ENCODE results near the gene ADAM19.
"Not testable (repeated sequence)": the region's sequence is repeated elsewhere in the genome, so short reads cannot be mapped to it uniquely, and the experiment has no call there.

Gene ADAM19

GRCh38 chr5:157492886-157493285 lies 82.7 kb downstream of the ADAM19 start:
- Histone ChIP-seq H3K36me3 (ENCODE audit: insufficient read depth, low read length) (peaks cover 44% of the 10 kb centered on the region; the same call in 1 of the 2 replicates), H3K27me3 (ENCODE audit: insufficient read depth, low read length) (no peaks in the 10 kb centered on the region), H3K9ac (ENCODE audit: low read depth, low read length) (no peak overlapping the region), H3K4me3 (ENCODE audit: low read length) (no peak overlapping the region), H3K4me1 (ENCODE audit: insufficient read depth, low read length) (no peaks in the 10 kb centered on the region), H3K9me3 (ENCODE audit: insufficient read depth, low read depth, low read length) (no peaks in the 10 kb centered on the region), H3K27ac (ENCODE audit: low read depth, low read length) (no peak overlapping the region)
- WGBS, result 96% methylated on average over 9 of the region's 9 CpGs

DNA sequence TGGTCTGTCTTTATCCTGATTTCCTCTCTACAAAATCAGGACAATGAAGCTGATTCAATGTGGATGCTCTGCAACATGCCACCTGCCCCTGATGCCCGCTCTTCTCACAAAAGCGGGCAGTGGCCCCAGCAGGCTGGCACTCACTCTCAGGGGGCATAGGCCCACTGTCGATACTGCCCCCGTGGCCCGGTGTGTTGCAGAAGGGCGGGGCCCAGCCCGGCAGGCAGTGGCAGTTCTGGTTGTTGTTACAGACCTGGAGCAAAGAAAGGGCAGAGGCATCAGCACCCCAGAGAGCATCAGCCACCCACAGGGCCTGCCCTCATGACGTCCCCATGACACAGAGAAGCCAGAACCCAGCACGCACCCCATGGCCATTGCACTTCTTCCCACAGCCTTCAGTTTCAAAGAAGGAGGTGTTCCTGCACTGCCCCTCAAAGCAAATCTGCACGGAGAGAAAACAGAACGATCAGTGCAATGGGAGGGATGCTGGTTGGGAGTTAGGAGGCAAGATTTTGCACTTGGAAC lies 84.0 kb downstream of the ADAM19 start:
- Histone ChIP-seq H3K27ac (ENCODE audit: low read depth, low read length) (no peak overlapping the region), H3K4me1 (ENCODE audit: insufficient read depth, low read length) (no peaks in the 10 kb centered on the region), H3K9ac (ENCODE audit: low read depth, low read length) (no peak overlapping the region), H3K9me3 (ENCODE audit: insufficient read depth, low read depth, low read length) (no peaks in the 10 kb centered on the region), H3K36me3 (ENCODE audit: insufficient read depth, low read length) (peaks cover 51% of the 10 kb centered on the region; the same call in 1 of the 2 replicates), H3K27me3 (ENCODE audit: insufficient read depth, low read length) (no peaks in the 10 kb centered on the region), H3K4me3 (ENCODE audit: low read length) (no peak overlapping the region)
- 92% methylated on average over 11 of the region's 11 CpGs for WGBS

GRCh38 chr5:157487358-157487757 lies 88.2 kb downstream of the ADAM19 start:
- no peak overlapping the region for H3K4me3 ChIP-seq (ENCODE audit: low read length)

DNA sequence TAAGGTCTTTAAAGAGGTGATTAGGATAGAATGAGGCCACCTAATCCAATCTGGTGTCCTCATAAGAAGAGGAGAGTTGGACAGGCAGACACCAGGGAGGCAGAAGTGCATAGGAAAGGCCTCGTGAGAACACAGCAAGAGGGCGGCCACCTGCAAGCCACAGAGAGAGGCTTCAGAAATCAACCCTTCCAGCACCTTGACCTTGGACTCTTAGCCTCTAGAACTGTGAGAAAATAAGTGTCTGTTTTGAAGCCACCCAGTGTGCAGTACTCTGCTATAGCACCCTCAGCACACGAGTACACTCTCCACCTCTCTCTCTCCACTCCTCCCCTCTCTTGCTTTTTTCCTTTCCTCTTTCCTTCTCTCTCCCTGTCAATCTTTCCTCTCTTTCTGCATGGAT lies 88.7 kb downstream of the ADAM19 start:
- H3K27me3 ChIP-seq (ENCODE audit: insufficient read depth, low read length), result no peaks in the 10 kb centered on the region
- no peak overlapping the region for H3K4me3 ChIP-seq (ENCODE audit: low read length)
- no peak overlapping the region for H3K9ac ChIP-seq (ENCODE audit: low read depth, low read length)
- no peaks in the 10 kb centered on the region for H3K4me1 ChIP-seq (ENCODE audit: insufficient read depth, low read length)
- peaks cover 47% of the 10 kb centered on the region; the same call in 1 of the 2 replicates for H3K36me3 ChIP-seq (ENCODE audit: insufficient read depth, low read length)
- no peak overlapping the region for H3K27ac ChIP-seq (ENCODE audit: low read depth, low read length)
- H3K9me3 ChIP-seq (ENCODE audit: insufficient read depth, low read depth, low read length), result no peaks in the 10 kb centered on the region
- WGBS, result 85% methylated on average over 3 of the region's 3 CpGs

More at GRCh38 chr5:157487358-157487757, 88.2 kb downstream of the ADAM19 start:
- WGBS, result 92% methylated on average over 3 of the region's 3 CpGs
- Histone ChIP-seq H3K27me3 (ENCODE audit: insufficient read depth, low read length) (no peaks in the 10 kb centered on the region), H3K9me3 (ENCODE audit: insufficient read depth, low read depth, low read length) (no peaks in the 10 kb centered on the region), H3K4me1 (ENCODE audit: insufficient read depth, low read length) (no peaks in the 10 kb centered on the region), H3K27ac (ENCODE audit: low read depth, low read length) (no peak overlapping the region), H3K9ac (ENCODE audit: low read depth, low read length) (no peak overlapping the region), H3K36me3 (ENCODE audit: insufficient read depth, low read length) (peaks cover 50% of the 10 kb centered on the region; the same call in 1 of the 2 replicates)

- Histone ChIP-seq H3K4me3 (ENCODE audit: low read length) (no peak overlapping the region), H3K27ac (ENCODE audit: low read depth, low read length) (no peak overlapping the region), H3K9me3 (ENCODE audit: insufficient read depth, low read depth, low read length) (no peaks in the 10 kb centered on the region), H3K36me3 (ENCODE audit: insufficient read depth, low read length) (peaks cover 48% of the 10 kb centered on the region; the same call in 1 of the 2 replicates), H3K9ac (ENCODE audit: low read depth, low read length) (no peak overlapping the region), H3K4me1 (ENCODE audit: insufficient read depth, low read length) (no peaks in the 10 kb centered on the region), H3K27me3 (ENCODE audit: insufficient read depth, low read length) (no peaks in the 10 kb centered on the region)
- 93% methylated on average over 8 of the region's 8 CpGs for WGBS
Observed at GRCh38 chr5:157486221-157486681, 89.3 kb downstream of the ADAM19 start.

DNA sequence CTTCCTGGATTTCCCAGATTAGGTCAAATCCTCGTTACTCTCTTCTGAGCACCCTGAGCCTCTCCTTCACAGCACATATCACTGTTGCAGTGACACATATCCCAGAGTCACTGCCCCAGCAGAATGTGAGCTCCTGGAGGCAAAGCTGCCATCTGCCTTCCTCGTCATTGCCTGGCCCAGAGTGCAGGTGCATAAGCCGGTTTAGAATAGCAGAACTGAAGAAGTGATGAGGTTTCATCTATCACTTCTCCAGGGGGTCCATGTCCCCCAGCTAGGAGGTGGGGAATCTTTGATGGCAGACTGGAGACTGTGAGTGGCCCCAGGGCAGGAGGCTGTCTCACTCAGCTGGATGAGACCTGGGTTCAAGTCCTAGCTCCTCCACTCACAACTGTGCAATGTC lies 89.8 kb downstream of the ADAM19 start:
- Histone ChIP-seq H3K9me3 (ENCODE audit: insufficient read depth, low read depth, low read length) (no peaks in the 10 kb centered on the region), H3K27ac (ENCODE audit: low read depth, low read length) (no peak overlapping the region), H3K4me1 (ENCODE audit: insufficient read depth, low read length) (no peaks in the 10 kb centered on the region), H3K4me3 (ENCODE audit: low read length) (no peak overlapping the region), H3K36me3 (ENCODE audit: insufficient read depth, low read length) (peaks cover 49% of the 10 kb centered on the region; the same call in 1 of the 2 replicates), H3K27me3 (ENCODE audit: insufficient read depth, low read length) (no peaks in the 10 kb centered on the region), H3K9ac (ENCODE audit: low read depth, low read length) (no peak overlapping the region)
- 91% methylated on average over 3 of the region's 3 CpGs for WGBS

DNA sequence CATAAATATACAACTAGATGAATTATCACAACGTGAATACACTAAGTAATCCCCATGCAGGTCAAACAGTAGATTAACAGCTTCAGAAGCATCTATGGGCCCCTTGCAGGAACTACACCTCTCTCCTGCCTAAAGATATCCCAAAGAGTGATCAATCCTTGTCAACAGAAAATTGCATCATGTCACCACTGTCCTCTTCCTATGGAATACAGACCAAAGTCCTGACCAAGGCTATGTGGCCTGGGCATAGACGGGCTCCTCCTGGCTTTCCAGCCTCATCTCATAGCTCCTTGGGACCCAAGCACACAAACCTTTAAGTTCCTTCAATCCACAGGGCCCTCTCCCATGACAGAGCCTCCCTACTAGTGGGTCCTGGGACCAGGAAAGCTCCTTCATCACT lies 90.2 kb downstream of the ADAM19 start:
- no peaks in the 10 kb centered on the region for H3K27me3 ChIP-seq (ENCODE audit: insufficient read depth, low read length)
- no peaks in the 10 kb centered on the region for H3K9me3 ChIP-seq (ENCODE audit: insufficient read depth, low read depth, low read length)
- no peak overlapping the region for H3K9ac ChIP-seq (ENCODE audit: low read depth, low read length)
- no peak overlapping the region for H3K27ac ChIP-seq (ENCODE audit: low read depth, low read length)
- no peak overlapping the region for H3K4me3 ChIP-seq (ENCODE audit: low read length)
- no peaks in the 10 kb centered on the region for H3K4me1 ChIP-seq (ENCODE audit: insufficient read depth, low read length)
- 92% methylated on average over 2 of the region's 2 CpGs for WGBS
- peaks cover 51% of the 10 kb centered on the region; the same call in 1 of the 2 replicates for H3K36me3 ChIP-seq (ENCODE audit: insufficient read depth, low read length)

- peaks cover 46% of the 10 kb centered on the region; the same call in 1 of the 2 replicates for H3K36me3 ChIP-seq (ENCODE audit: insufficient read depth, low read length)
- no peak overlapping the region for H3K27ac ChIP-seq (ENCODE audit: low read depth, low read length)
- H3K9ac ChIP-seq (ENCODE audit: low read depth, low read length), result no peak overlapping the region
- no peak overlapping the region for H3K4me3 ChIP-seq (ENCODE audit: low read length)
- H3K9me3 ChIP-seq (ENCODE audit: insufficient read depth, low read depth, low read length), result no peaks in the 10 kb centered on the region
- 95% methylated on average over 5 of the region's 5 CpGs for WGBS
- no peaks in the 10 kb centered on the region for H3K27me3 ChIP-seq (ENCODE audit: insufficient read depth, low read length)
- H3K4me1 ChIP-seq (ENCODE audit: insufficient read depth, low read length), result no peaks in the 10 kb centered on the region; the same call in 1 of the 2 replicates
Observed at GRCh38 chr5:157484768-157485167, 90.8 kb downstream of the ADAM19 start.

DNA sequence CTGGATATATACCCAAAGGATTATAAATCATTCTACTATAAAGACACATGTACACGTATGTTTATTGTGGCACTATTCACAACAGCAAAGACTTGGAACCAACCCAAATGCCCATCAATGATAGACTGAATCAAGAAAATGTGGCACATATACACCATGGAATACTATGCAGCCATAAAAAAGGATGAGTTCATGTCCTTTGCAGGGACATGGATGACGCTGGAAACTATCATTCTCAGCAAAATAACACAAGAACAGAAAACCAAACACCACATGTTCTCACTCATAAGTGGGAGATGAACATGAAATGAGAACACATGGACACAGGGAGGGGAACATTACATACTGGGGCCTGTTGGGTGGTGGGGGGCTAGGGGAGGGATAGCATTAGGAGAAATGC lies 92.9 kb downstream of the ADAM19 start:
- H3K4me1 ChIP-seq (ENCODE audit: insufficient read depth, low read length); H3K9ac ChIP-seq (ENCODE audit: low read depth, low read length); H3K4me3 ChIP-seq (ENCODE audit: low read length); H3K27me3 ChIP-seq (ENCODE audit: insufficient read depth, low read length); H3K27ac ChIP-seq (ENCODE audit: low read depth, low read length); H3K9me3 ChIP-seq (ENCODE audit: insufficient read depth, low read depth, low read length): not testable (repeated sequence)
- peaks cover 32% of the 10 kb centered on the region; the same call in 1 of the 2 replicates for H3K36me3 ChIP-seq (ENCODE audit: insufficient read depth, low read length)
- WGBS, result 100% methylated on average over 1 of the region's 2 CpGs

GRCh38 chr5:157481666-157482065 lies 93.9 kb downstream of the ADAM19 start:
- peaks cover 27% of the 10 kb centered on the region; the same call in 1 of the 2 replicates for H3K36me3 ChIP-seq (ENCODE audit: insufficient read depth, low read length)
- H3K27ac ChIP-seq (ENCODE audit: low read depth, low read length), result no peak overlapping the region
- H3K27me3 ChIP-seq (ENCODE audit: insufficient read depth, low read length), result no peaks in the 10 kb centered on the region
- 94% methylated on average over 7 of the region's 7 CpGs for WGBS
- no peak overlapping the region for H3K4me3 ChIP-seq (ENCODE audit: low read length)
- H3K9me3 ChIP-seq (ENCODE audit: insufficient read depth, low read depth, low read length), result no peaks in the 10 kb centered on the region
- H3K4me1 ChIP-seq (ENCODE audit: insufficient read depth, low read length), result peaks cover 8% of the 10 kb centered on the region
- H3K9ac ChIP-seq (ENCODE audit: low read depth, low read length), result no peak overlapping the region

GRCh38 chr5:157481265-157481664 lies 94.3 kb downstream of the ADAM19 start:
- H3K36me3 ChIP-seq (ENCODE audit: insufficient read depth, low read length), result peaks cover 27% of the 10 kb centered on the region; the same call in 1 of the 2 replicates
- no peaks in the 10 kb centered on the region for H3K27me3 ChIP-seq (ENCODE audit: insufficient read depth, low read length)
- no peak overlapping the region for H3K4me3 ChIP-seq (ENCODE audit: low read length)
- H3K27ac ChIP-seq (ENCODE audit: low read depth, low read length), result no peak overlapping the region
- 89% methylated on average over 4 of the region's 4 CpGs for WGBS
- no peaks in the 10 kb centered on the region for H3K9me3 ChIP-seq (ENCODE audit: insufficient read depth, low read depth, low read length)
- H3K4me1 ChIP-seq (ENCODE audit: insufficient read depth, low read length), result peaks cover 8% of the 10 kb centered on the region
- H3K9ac ChIP-seq (ENCODE audit: low read depth, low read length), result no peak overlapping the region
